Neural cell (in vitro differentiated cells): ENCODE measurements around the gene ANKRD33B.

Source experiments
- CTCF ChIP-seq: fragments of 450-650 bp; IDR thresholded peaks from 2 replicates; pipeline ENCODE4 v1.5.1; 2014; ENCODE audit warnings: antibody characterized with exemption, mild to moderate bottlenecking, moderate library complexity; ENCODE audit not compliant: poor library complexity, severe bottlenecking
- EP300 ChIP-seq: fragments of 450-650 bp; conservative IDR thresholded peaks from 2 replicates; pipeline ENCODE4 v1.6.1; 2014; ENCODE audit warnings: antibody characterized with exemption, mild to moderate bottlenecking, moderate library complexity; ENCODE audit not compliant: poor library complexity, severe bottlenecking
- EZH2 ChIP-seq: fragments of 200-600, 300-800 bp; shearing (Covaris generic), sonication (generic); IDR thresholded peaks from 2 replicates; pipeline ENCODE4 v1.6.1; 2014; ENCODE audit warnings: antibody characterized with exemption, low read length, borderline replicate concordance, mild to moderate bottlenecking; ENCODE audit not compliant: insufficient read depth, poor library complexity, severe bottlenecking
- MXI1 ChIP-seq: fragments of 450-650 bp; conservative IDR thresholded peaks from 2 replicates; pipeline ENCODE4 v1.6.1; 2014; ENCODE audit warnings: antibody characterized with exemption, mild to moderate bottlenecking; ENCODE audit not compliant: poor library complexity, severe bottlenecking
- POLR2AphosphoS5 ChIP-seq: IDR thresholded peaks from 2 replicates; pipeline ENCODE4 v1.6.1; 2012
- RAD21 ChIP-seq: fragments of 450-650 bp; conservative IDR thresholded peaks from 2 replicates; pipeline ENCODE4 v1.6.1; 2014; ENCODE audit warnings: antibody characterized with exemption, mild to moderate bottlenecking, moderate library complexity
- SMC3 ChIP-seq: fragments of 450-650 bp; conservative IDR thresholded peaks from 2 replicates; pipeline ENCODE4 v1.6.1; 2014; ENCODE audit warnings: antibody characterized with exemption, mild to moderate bottlenecking, moderate library complexity; ENCODE audit not compliant: poor library complexity

GRCh38 chr5:10522224-10522611, 41.7 kb upstream of the ANKRD33B start:
- TF ChIP-seq CTCF (no peak), EP300 (no peak), RAD21 (no peak), SMC3 (no peak), POLR2AphosphoS5 (no peak), EZH2 (no peak), MXI1 (no peak)
